HepG2 (cell line): Measurements from ENCODE around the gene STYXL1. TPM values are rescaled to one million over a fixed set of nuclear protein-coding genes. Genes with fewer than 3 reads are reported as not detected.
A peak's percentile ranks its signal among the peaks of the same experiment; 100 is the strongest.

Source experiments
- ATRX ChIP-seq: sonication (generic); formaldehyde crosslinking; IDR thresholded peaks from 2 replicates; pipeline ENCODE4 v1.4.0; 2020; ENCODE audit warnings: missing genetic modification reagents, borderline replicate concordance
- BHLHE40 ChIP-seq: IDR thresholded peaks from 2 replicates; pipeline ENCODE4 v1.6.1; 2011; ENCODE audit warnings: low read length, improper control_type of control experiment
- CTCF ChIP-seq: sonication (generic); formaldehyde crosslinking; IDR thresholded peaks from 2 replicates; pipeline ENCODE4 v1.5.0; 2020; ENCODE audit warnings: mild to moderate bottlenecking, missing genetic modification reagents, moderate library complexity
- HDAC6 ChIP-seq: fragments of 200-600 bp; sonication (generic); IDR thresholded peaks from 2 replicates; pipeline ENCODE4 v1.7.0; 2017; ENCODE audit warnings: mild to moderate bottlenecking, antibody characterized with exemption, low read length, low read depth
- HHEX ChIP-seq: IDR thresholded peaks from 2 replicates; pipeline ENCODE4 v1.6.1; 2016; ENCODE audit warnings: control low read depth
- HIC2 ChIP-seq: sonication (generic); formaldehyde crosslinking; IDR thresholded peaks from 2 replicates; pipeline ENCODE4 v1.9.0; 2022; ENCODE audit warnings: low read depth, missing genetic modification reagents
- HNF1B ChIP-seq: sonication (generic); formaldehyde crosslinking; IDR thresholded peaks from 2 replicates; pipeline ENCODE4 v1.5.1; 2020; ENCODE audit warnings: mild to moderate bottlenecking, moderate library complexity, missing genetic modification reagents
- HNRNPUL1 ChIP-seq: fragments of 200-400 bp; formaldehyde crosslinking; IDR thresholded peaks from 2 replicates; pipeline ENCODE4 v1.6.1; 2017; ENCODE audit warnings: low read depth, mild to moderate bottlenecking, low read length, moderate library complexity
- IRX3 ChIP-seq: sonication (generic); formaldehyde crosslinking; IDR thresholded peaks from 2 replicates; pipeline ENCODE4 v1.8.1; 2023; ENCODE audit warnings: mild to moderate bottlenecking, low read depth, missing genetic modification reagents, borderline replicate concordance
- MBNL3 ChIP-seq: fragments of 250-450 bp; sonication (Bioruptor Pico); conservative IDR thresholded peaks from 2 replicates; pipeline ENCODE4 v1.8.0; 2022; ENCODE audit warnings: mild to moderate bottlenecking, inconsistent platforms
- MLLT10 ChIP-seq: sonication (generic); formaldehyde crosslinking; IDR thresholded peaks from 2 replicates; pipeline ENCODE4 v1.4.0; 2020; ENCODE audit warnings: missing genetic modification reagents
- NFE2L1 ChIP-seq: sonication (generic); formaldehyde crosslinking; IDR thresholded peaks from 2 replicates; pipeline ENCODE4 v1.4.0; 2020; ENCODE audit warnings: missing genetic modification reagents, mild to moderate bottlenecking, borderline replicate concordance
- NR2F1 ChIP-seq, 2 experiments: fragments of 450-650 bp in 1 of 2; formaldehyde crosslinking in 1 of 2; IDR thresholded peaks; 2 replicates each; pipeline versions ENCODE4 v1.5.0 to v1.6.1; 2016 to 2020; ENCODE audit warnings: mild to moderate bottlenecking in 1 of 2, missing compliant biosample characterization in 1 of 2, missing genetic modification reagents in 1 of 2, moderate library complexity in 1 of 2
- PRPF4 ChIP-seq: fragments of 200-400 bp; formaldehyde crosslinking; IDR thresholded peaks from 2 replicates; pipeline ENCODE4 v1.6.1; 2016; ENCODE audit warnings: low read length, low read depth; ENCODE audit not compliant: poor library complexity, severe bottlenecking
- RFXANK ChIP-seq: IDR thresholded peaks from 2 replicates; pipeline ENCODE4 v1.6.1; 2016
- ZBTB20 ChIP-seq: sonication (generic); formaldehyde crosslinking; IDR thresholded peaks from 2 replicates; pipeline ENCODE4 v1.8.1; 2023; ENCODE audit warnings: missing genetic modification reagents, low read depth, mild to moderate bottlenecking, borderline replicate concordance
- ZFP82 ChIP-seq: sonication (generic); formaldehyde crosslinking; IDR thresholded peaks from 2 replicates; pipeline ENCODE4 v1.5.1; 2020; ENCODE audit warnings: mild to moderate bottlenecking, missing genetic modification reagents, borderline replicate concordance
- ZNF546 ChIP-seq: sonication (generic); formaldehyde crosslinking; conservative IDR thresholded peaks from 2 replicates; pipeline ENCODE4 v1.8.1; 2023; ENCODE audit warnings: mild to moderate bottlenecking, missing genetic modification reagents
- ZNF563 ChIP-seq: sonication (generic); formaldehyde crosslinking; IDR thresholded peaks from 2 replicates; pipeline ENCODE4 v1.8.0; 2022; ENCODE audit warnings: mild to moderate bottlenecking, moderate library complexity, missing genetic modification reagents
- ZNF589 ChIP-seq: sonication (generic); formaldehyde crosslinking; conservative IDR thresholded peaks from 2 replicates; pipeline ENCODE4 v1.8.0; 2022; ENCODE audit warnings: mild to moderate bottlenecking, moderate library complexity, missing genetic modification reagents
- ZNF740 ChIP-seq: sonication (generic); formaldehyde crosslinking; IDR thresholded peaks from 2 replicates; pipeline ENCODE4 v1.4.0; 2020; ENCODE audit warnings: missing genetic modification reagents
- ZNF761 ChIP-seq: sonication (generic); formaldehyde crosslinking; conservative IDR thresholded peaks from 2 replicates; pipeline ENCODE4 v1.4.0; 2020; ENCODE audit warnings: mild to moderate bottlenecking, missing genetic modification reagents
- ZNF841 ChIP-seq: sonication (generic); formaldehyde crosslinking; IDR thresholded peaks from 2 replicates; pipeline ENCODE4 v1.8.1; 2023; ENCODE audit warnings: missing genetic modification reagents, borderline replicate concordance
- ZSCAN31 ChIP-seq: sonication (generic); formaldehyde crosslinking; IDR thresholded peaks from 2 replicates; pipeline ENCODE4 v1.5.0; 2020; ENCODE audit warnings: low read depth, mild to moderate bottlenecking, missing genetic modification reagents
- polyA plus RNA-seq, 8 experiments: library from polyadenylated mRNA; depleted of rRNA in 3 of 8; stranded (reverse) in 7 of 8; unstranded in 1 of 8; fragments of >200 nt; fragmentation: Illumina TruSeq in 4 of 8; extraction: Trizol in 4 of 8; gene quantifications; 2 replicates each; pipeline versions ENCODE4 v1.2.1 to v1.2.3, GENCODE V29; 2011 to 2016; ENCODE audit warnings: low read depth in 4 of 8, missing spikeins in 1 of 8, mixed read lengths in 1 of 8; ENCODE audit not compliant: insufficient read depth in 1 of 8
- total RNA-seq, 5 experiments: library from RNA; depleted of rRNA; stranded (reverse); fragments of >200 nt; fragmentation: Illumina TruSeq; extraction: Trizol; gene quantifications; 2 replicates each; pipeline ENCODE4 v1.2.3, GENCODE V29; 2016; ENCODE audit warnings: low read depth in 1 of 5

STYXL1 gene
- total and polyA plus RNA-seq, 2 of the 13 experiments (the other 11 are each of a cell fraction or from before 2014, with no cell fraction given) = 23.9 to 38.3 TPM

GRCh38 chr7:75994388-75995051, 53.3 kb downstream of the STYXL1 start, which contains the start of gene TMEM120A (continued):
- TF ChIP-seq HIC2 (CRISPR knock-in tag) (peak; percentile 68; the same call in 1 of the 2 replicates), ATRX (CRISPR knock-in tag) (no peak), ZNF546 (CRISPR knock-in tag) (peak; percentile 47; the same call in 1 of the 2 replicates), ZNF589 (CRISPR knock-in tag) (no peak), ZNF841 (CRISPR knock-in tag) (no peak), RFXANK (peak; percentile 67; the same call in 1 of the 2 replicates), HHEX (no peak), NFE2L1 (CRISPR knock-in tag) (no peak), NR2F1 (CRISPR knock-in tag; IDR thresholded peaks at IDR 0.05) (peak; percentile 43 to 82; a peak in 3 of 4 replicates), ZBTB20 (CRISPR knock-in tag) (peak; percentile 62), ZNF563 (CRISPR knock-in tag) (peak; percentile 88), IRX3 (CRISPR knock-in tag) (no peak; the same call in 1 of the 2 replicates), ZSCAN31 (no peak; the same call in 1 of the 2 replicates), HDAC6 (no peak), ZFP82 (CRISPR knock-in tag) (no peak), HNRNPUL1 (no peak), BHLHE40 (no peak), ZNF761 (CRISPR knock-in tag) (no peak), CTCF (CRISPR knock-in tag) (peak; percentile 25; the same call in 1 of the 2 replicates), ZNF740 (CRISPR knock-in tag) (no peak), PRPF4 (no peak), MLLT10 (CRISPR knock-in tag) (0 out of 2 replicates have a peak, but pooled peaks have one; percentile 62), HNF1B (CRISPR knock-in tag) (peak; percentile 69; the same call in 1 of the 2 replicates), MBNL3 (CRISPR knock-in tag) (no peak)
